ENCODE data around the gene IER2.
"Not testable (repeated sequence)": the region's sequence is repeated elsewhere in the genome, so short reads cannot be mapped to it uniquely, and the experiment has no call there.

Gene IER2

DNA sequence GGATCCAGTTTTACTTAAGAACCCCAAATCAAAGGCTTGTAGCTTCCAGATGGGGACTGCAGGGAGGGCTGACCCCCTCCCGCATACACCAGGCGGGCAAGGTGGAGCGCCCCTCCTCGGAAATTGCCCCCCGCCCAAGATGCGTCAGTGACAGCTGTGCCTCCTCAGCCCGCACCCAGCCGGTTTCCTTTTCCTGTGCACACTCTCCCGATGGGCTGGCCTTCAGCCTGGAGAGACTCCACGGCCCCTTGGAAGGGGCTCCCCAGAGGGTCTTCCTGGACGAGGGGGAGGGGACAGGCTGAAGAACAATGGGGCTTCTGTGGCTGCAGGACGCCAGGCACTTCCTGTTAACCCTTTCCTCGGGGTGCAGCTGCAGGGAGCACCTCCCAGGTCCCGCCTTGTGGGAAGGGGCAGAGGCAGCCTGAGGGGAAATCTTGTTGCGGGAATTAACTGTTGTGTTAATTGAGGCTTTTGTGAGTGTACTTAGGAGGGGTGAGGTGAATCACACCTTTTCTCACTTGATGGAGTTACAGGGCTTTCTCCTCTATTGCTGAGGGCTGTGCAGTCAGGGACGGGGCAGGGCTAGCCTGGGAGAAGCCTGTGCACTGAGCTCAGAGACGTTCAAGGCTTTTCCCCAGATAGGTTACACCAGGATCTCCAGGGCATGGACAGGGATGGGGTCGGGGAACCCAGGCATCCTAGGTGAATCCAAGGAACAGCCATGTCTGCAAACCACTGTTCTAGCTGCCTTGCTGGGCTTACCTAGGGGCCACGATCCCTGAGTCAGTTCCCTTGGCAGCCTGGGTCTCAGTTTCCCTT is 14.3 kb downstream of the IER2 start:
- H3K4me1 Mint-ChIP-seq: peaks cover 54% of the 10 kb centered on the region

DNA sequence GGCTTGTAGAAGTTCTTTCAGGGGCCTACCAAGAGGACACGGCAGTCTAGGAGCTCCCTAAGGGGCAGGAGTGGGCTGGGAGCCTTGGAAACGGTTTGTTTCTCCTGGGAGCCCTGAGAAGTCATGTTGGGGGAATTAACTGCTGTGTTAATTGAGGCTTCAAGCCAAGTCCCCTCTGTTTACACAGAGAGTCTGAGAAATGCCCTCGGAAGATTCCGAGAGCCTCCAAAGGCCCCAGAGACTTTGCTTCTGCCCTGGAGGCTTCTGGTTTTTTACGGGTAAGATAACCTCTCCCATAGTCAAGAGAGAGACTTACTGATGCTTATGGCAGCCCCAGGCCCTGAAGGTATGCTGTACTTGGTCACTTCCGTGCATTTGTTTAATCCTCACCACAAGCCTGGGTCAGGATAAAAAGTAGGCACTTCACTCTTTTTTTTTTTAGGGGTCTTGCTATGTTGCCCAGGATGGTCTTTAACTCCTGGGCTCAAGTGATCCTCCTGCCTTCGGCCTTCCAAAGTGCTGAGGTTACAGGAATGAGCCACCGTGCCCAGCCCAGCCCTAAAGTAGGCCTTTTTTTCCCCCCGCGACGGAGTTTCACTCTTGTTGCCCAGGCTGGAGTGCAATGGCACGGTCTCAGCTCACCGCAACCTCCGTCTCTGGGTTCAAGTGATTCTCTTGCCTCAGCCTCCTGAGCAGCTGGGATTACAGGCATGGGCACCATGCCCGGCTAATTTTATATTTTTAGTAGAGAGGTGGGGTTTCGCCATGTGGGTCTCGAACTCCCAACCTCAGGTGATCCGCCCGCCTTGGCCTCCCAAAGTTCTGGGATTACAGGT is 15.2 kb downstream of the IER2 start:
- no peaks in the 10 kb centered on the region for H3K36me3 Mint-ChIP-seq (ENCODE audit: low read depth)
- peaks cover 55% of the 10 kb centered on the region for H3K4me1 Mint-ChIP-seq
- peak overlapping the region; percentile 100 for H3K27ac Mint-ChIP-seq
- TF ChIP-seq, protein P1, sequence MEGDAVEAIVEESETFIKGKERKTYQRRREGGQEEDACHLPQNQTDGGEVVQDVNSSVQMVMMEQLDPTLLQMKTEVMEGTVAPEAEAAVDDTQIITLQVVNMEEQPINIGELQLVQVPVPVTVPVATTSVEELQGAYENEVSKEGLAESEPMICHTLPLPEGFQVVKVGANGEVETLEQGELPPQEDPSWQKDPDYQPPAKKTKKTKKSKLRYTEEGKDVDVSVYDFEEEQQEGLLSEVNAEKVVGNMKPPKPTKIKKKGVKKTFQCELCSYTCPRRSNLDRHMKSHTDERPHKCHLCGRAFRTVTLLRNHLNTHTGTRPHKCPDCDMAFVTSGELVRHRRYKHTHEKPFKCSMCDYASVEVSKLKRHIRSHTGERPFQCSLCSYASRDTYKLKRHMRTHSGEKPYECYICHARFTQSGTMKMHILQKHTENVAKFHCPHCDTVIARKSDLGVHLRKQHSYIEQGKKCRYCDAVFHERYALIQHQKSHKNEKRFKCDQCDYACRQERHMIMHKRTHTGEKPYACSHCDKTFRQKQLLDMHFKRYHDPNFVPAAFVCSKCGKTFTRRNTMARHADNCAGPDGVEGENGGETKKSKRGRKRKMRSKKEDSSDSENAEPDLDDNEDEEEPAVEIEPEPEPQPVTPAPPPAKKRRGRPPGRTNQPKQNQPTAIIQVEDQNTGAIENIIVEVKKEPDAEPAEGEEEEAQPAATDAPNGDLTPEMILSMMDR (IDR thresholded peaks at IDR 0.05; ENCODE audit: unreplicated experiment in 3 of 3): no peak
- H3K27me3 Mint-ChIP-seq (ENCODE audit: low read depth): no peaks in the 10 kb centered on the region
- no peaks in the 10 kb centered on the region for H3K9me3 Mint-ChIP-seq
- H3K4me3 Mint-ChIP-seq: no peak overlapping the region

More for the DNA sequence above, 14.3 kb downstream of the IER2 start:
- TF ChIP-seq, protein P1 (IDR thresholded peaks at IDR 0.05; ENCODE audit: unreplicated experiment in 3 of 3): no peak
- H3K27ac Mint-ChIP-seq: peak overlapping the region; percentile 100
- no peaks in the 10 kb centered on the region for H3K27me3 Mint-ChIP-seq (ENCODE audit: low read depth)
- no peaks in the 10 kb centered on the region for H3K36me3 Mint-ChIP-seq (ENCODE audit: low read depth)
- H3K4me3 Mint-ChIP-seq: peak overlapping the region; percentile 74 to 83 (median 75)
- H3K9me3 Mint-ChIP-seq: no peaks in the 10 kb centered on the region

DNA sequence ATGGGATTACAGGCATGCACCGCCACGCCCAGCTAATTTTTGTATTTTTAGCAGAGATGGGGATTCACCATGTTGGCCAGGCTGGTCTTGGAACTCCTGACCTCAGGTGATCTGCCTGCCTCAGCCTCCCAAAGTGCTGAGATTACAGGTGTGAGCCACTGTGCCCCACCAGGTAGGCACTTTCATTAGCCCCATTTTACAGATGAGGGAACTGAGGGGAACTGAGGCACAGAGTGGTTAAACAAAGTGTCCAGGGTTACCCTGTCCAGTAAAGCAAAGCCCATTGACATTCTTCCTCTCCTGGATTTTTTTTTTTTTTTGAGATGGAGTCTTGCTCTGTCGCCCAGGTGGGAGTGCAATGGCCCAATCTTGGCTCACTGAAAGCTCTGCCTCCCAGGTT is 15.9 kb downstream of the IER2 start:
- not testable (repeated sequence) for H3K4me3 Mint-ChIP-seq; H3K9me3 Mint-ChIP-seq; H3K36me3 Mint-ChIP-seq (ENCODE audit: low read depth); H3K27me3 Mint-ChIP-seq (ENCODE audit: low read depth)
- Mint-ChIP-seq H3K27ac (peak overlapping the region; percentile 100), H3K4me1 (peaks cover 55% of the 10 kb centered on the region)

DNA sequence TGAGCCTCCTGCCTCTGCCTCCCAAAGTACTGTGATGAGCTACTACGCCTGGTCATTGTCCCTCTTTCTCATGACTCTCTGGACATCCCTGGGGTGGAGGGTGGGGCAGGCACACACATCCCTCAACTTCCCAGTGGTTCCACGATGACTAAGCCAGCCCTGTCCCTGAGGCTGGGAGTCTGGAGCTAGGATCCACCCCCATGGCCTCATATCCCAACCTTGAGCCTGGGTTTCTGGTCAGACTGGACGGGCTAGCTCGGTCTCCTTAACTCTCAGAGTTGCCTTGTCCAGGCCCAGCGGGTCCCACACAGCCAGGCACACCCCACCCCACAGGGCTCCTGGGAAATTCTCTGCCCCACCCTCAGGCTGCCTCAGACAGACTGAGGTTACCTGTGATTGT is 19.6 kb downstream of the IER2 start:
- Mint-ChIP-seq H3K9me3 (no peaks in the 10 kb centered on the region), H3K4me3 (no peak overlapping the region), H3K4me1 (peaks cover 43% of the 10 kb centered on the region), H3K27ac (peak overlapping the region; percentile 83 to 100 (median 92)), H3K27me3 (ENCODE audit: low read depth) (peaks cover 4% of the 10 kb centered on the region), H3K36me3 (ENCODE audit: low read depth) (no peaks in the 10 kb centered on the region)
- TF ChIP-seq, protein P1 (IDR thresholded peaks at IDR 0.05; ENCODE audit: unreplicated experiment in 3 of 3): no peak

DNA sequence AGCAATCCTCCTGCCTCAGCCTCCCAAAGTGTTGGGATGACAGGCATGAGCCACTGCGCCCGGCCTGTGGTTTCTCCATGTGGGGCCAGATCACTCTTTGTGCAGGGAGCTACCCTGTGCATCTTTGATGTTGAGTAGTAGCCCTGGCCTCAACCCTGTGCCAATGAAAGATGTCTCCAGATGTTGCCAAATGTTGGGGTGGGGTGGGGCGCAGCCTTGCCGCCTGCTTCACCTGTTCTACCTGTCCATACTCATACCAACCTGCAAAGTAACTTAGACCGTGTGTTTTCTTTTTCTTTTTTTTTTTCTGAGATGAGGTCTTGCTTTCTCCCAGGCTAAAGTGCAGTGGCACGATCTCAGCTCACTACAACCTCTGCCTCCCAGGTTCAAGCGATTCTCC is 20.9 kb downstream of the IER2 start:
- H3K4me3 Mint-ChIP-seq: no peak overlapping the region
- peaks cover 4% of the 10 kb centered on the region for H3K27me3 Mint-ChIP-seq (ENCODE audit: low read depth)
- no peaks in the 10 kb centered on the region for H3K36me3 Mint-ChIP-seq (ENCODE audit: low read depth)
- H3K9me3 Mint-ChIP-seq: no peaks in the 10 kb centered on the region
- TF ChIP-seq, protein P1 (IDR thresholded peaks at IDR 0.05; ENCODE audit: unreplicated experiment in 3 of 3): no peak
- peak overlapping the region; percentile 50 to 57 (median 54) for H3K27ac Mint-ChIP-seq
- H3K4me1 Mint-ChIP-seq: peaks cover 37% of the 10 kb centered on the region

DNA sequence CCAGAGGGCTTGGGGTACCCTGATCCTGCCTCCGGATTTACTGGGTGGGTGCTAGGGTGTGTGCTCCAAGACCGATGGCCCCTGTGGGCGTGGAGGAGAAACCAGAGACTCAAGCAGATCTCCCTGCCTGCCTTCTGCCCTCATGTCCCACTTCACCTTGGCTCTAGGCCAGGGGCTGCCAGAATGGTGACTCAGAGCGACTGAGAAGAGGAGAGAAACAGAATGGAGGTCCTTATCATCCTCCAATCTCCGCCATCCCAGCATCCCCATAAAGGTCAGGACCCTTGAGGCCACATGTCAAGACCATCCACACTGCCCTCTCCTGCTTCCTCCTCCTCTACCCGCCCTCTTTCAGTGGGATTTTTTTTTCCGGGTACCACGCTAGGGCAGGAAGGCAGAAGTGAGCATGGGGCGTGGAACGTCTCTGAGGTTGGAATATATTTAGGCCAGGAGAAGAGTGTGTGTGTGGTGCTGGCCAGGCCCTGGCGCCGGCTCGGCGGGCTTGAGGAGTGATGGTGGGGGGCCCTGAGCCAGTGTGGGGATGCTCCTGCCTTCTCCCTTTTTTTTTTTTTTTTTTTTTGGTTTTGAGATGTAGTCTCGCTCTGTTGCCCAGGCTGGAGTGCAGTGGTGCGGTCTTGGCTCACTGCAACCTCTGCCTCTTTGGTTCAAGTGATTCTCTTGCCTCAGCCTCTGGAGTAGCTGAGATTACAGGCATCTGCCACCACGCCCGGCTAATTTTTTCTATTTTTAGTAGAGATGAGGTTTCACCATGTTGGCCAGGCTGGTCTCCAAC is 22.3 kb downstream of the IER2 start:
- TF ChIP-seq, protein P1 (IDR thresholded peaks at IDR 0.05; ENCODE audit: unreplicated experiment in 3 of 3): no peak
- peaks cover 32% of the 10 kb centered on the region for H3K4me1 Mint-ChIP-seq
- peak overlapping the region; percentile 44 to 79 (median 66) for H3K27ac Mint-ChIP-seq
- no peaks in the 10 kb centered on the region for H3K9me3 Mint-ChIP-seq
- peaks cover 4% of the 10 kb centered on the region for H3K27me3 Mint-ChIP-seq (ENCODE audit: low read depth)
- H3K36me3 Mint-ChIP-seq (ENCODE audit: low read depth): no peaks in the 10 kb centered on the region
- H3K4me3 Mint-ChIP-seq: no peak overlapping the region

Data from nephron (organoid).